Panc1 (cell line): ENCODE measurements around the gene TRIO. TPM values are rescaled to one million over a fixed set of nuclear protein-coding genes. Genes with fewer than 3 reads are reported as not detected.

Source experiments
- ATAC-seq: fragments of 200-7000 bp; cut with Tn5 transposase; 2 replicates; pipeline ENCODE4 v1.9.1; 2020; ENCODE audit warnings: mild to moderate bottlenecking, moderate library complexity
- BruUV-seq: library from RNA; stranded (reverse); fragments of 400-500 nt; replicated peaks from 2 replicates; lab custom pipeline; 2021; lab: Mats Ljungman, UMichigan
- CTCF ChIA-PET: fragments of 300-600 bp; sonication (Branson Sonifier 250); formaldehyde crosslinking; loops from one replicate; lab custom pipeline; 2022; ENCODE audit warnings: antibody characterized with exemption; lab: Charles Lee
- POLR2A ChIA-PET: fragments of 300-600 bp; sonication (Branson Sonifier 250); formaldehyde crosslinking; loops from one replicate; lab custom pipeline; 2022; ENCODE audit warnings: antibody characterized with exemption; lab: Charles Lee
- DNase-seq: peaks from one replicate; pipeline ENCODE4 v3.0.0-alpha.2; 2010; ENCODE audit warnings: low read depth, low spot score
- H3K27ac ChIP-seq: 2 replicates; pipeline ENCODE4 v1.5.1; 2011; ENCODE audit warnings: mild to moderate bottlenecking, low read length, inconsistent platforms
- H3K27me3 ChIP-seq: fragments of 200-500 bp; sonication (Bioruptor generic); 2 replicates; pipeline ENCODE4 v1.6.0; 2014; ENCODE audit warnings: low read length, inconsistent platforms; ENCODE audit not compliant: control insufficient read depth, insufficient read depth
- H3K36me3 ChIP-seq: fragments of 200-500 bp; sonication (Bioruptor generic); 2 replicates; pipeline ENCODE4 v1.5.1; 2014; ENCODE audit warnings: inconsistent platforms, mild to moderate bottlenecking, low read length, moderate library complexity; ENCODE audit not compliant: control insufficient read depth, insufficient read depth
- H3K4me1 ChIP-seq: 2 replicates; pipeline ENCODE4 v1.5.1; 2011; ENCODE audit warnings: inconsistent platforms, mild to moderate bottlenecking, low read length, moderate library complexity; ENCODE audit not compliant: control insufficient read depth, insufficient read depth
- H3K4me3 ChIP-seq, 2 experiments: 2 replicates each; pipeline ENCODE4 v1.5.1; 2011 to 2012; ENCODE audit warnings: low read depth in 2 of 2, low read length in 2 of 2, mild to moderate bottlenecking in 2 of 2, inconsistent platforms in 1 of 2, moderate library complexity in 1 of 2
- H3K9me3 ChIP-seq: fragments of 200-500 bp; sonication (Bioruptor generic); 2 replicates; pipeline ENCODE4 v1.5.1; 2014; ENCODE audit warnings: low read depth, mild to moderate bottlenecking, inconsistent platforms, low read length, moderate library complexity; ENCODE audit not compliant: control insufficient read depth, insufficient read depth
- CTCF ChIP-seq: fragments of 450-650 bp; IDR thresholded peaks from 2 replicates; pipeline ENCODE4 v1.5.1; 2017; ENCODE audit warnings: mild to moderate bottlenecking
- POLR2AphosphoS5 ChIP-seq: IDR thresholded peaks from 2 replicates; pipeline ENCODE4 v1.6.1; 2012; ENCODE audit warnings: mild to moderate bottlenecking, low read depth, low read length, moderate library complexity
- REST ChIP-seq, 2 experiments: IDR thresholded peaks; 2 replicates each; pipeline ENCODE4 v1.6.1; 2011 to 2012; ENCODE audit warnings: low read depth in 2 of 2, control low read depth in 1 of 2, low read length in 1 of 2, mild to moderate bottlenecking in 1 of 2, moderate library complexity in 1 of 2; ENCODE audit not compliant: insufficient read depth in 1 of 2
- SIN3A ChIP-seq: IDR thresholded peaks from 2 replicates; pipeline ENCODE4 v1.6.1; 2012; ENCODE audit warnings: low read depth, mild to moderate bottlenecking, low read length, moderate library complexity, borderline replicate concordance; ENCODE audit not compliant: insufficient read depth
- TCF7L2 ChIP-seq: IDR thresholded peaks from 2 replicates; pipeline ENCODE4 v1.6.1; 2011; ENCODE audit warnings: mild to moderate bottlenecking, low read depth, low read length, inconsistent platforms
- in situ Hi-C: cut with HindIII; loops from 2 replicates; pipeline ENCODE4 v1.10.0; 2016; ENCODE audit warnings: low sequenced_read_pairs, low pct_unique_long_range_greater_than_20kb
- intact Hi-C: fragments of 100-400 bp; cut with micrococcal nuclease; formaldehyde crosslinking; loops from one replicate; pipeline ENCODE4 v1.10.0; 2022; ENCODE audit not compliant: unreplicated experiment
- total RNA-seq: library from RNA; stranded (reverse); gene quantifications from one replicate; pipeline ENCODE4 v1.2.1, GENCODE V29; 2021; ENCODE audit not compliant: unreplicated experiment

The TRIO gene
- total RNA-seq, 1 experiment from 2014 or later: 349 TPM

GRCh38 chr5:14309199-14309598 is 166.1 kb downstream of the TRIO start:
- no peak for DNase-seq
- Histone ChIP-seq H3K4me3 (no peak overlapping the region), H3K9me3 (no peaks in the 10 kb centered on the region), H3K36me3 (peaks cover 46% of the 10 kb centered on the region), H3K27ac (no peak overlapping the region), H3K4me1 (peaks cover 32% of the 10 kb centered on the region), H3K27me3 (no peaks in the 10 kb centered on the region)
- CTCF ChIA-PET: no interaction called here
- POLR2A ChIA-PET: no interaction called here
- intact Hi-C loops (no loop called here), in situ Hi-C loops (no loop called here)
- no peak for TF ChIP-seq TCF7L2
- no peak for TF ChIP-seq POLR2AphosphoS5
- TF ChIP-seq REST (IDR thresholded peaks at IDR 0.05; ENCODE audit: insufficient read depth in 1 of 2, low read depth in 2 of 2, low read length in 1 of 2): no peak
- TF ChIP-seq CTCF: no peak
- no peak for ATAC-seq
- BruUV-seq: no TSS peak

GRCh38 chr5:14309878-14310531 is 166.9 kb downstream of the TRIO start:
- BruUV-seq: no TSS peak

More at GRCh38 chr5:14309878-14310531, 166.9 kb downstream of the TRIO start:
- ChIA-PET POLR2A (no interaction called here), CTCF (no interaction called here)
- DNase-seq (no peak), ATAC-seq (no peak)
- peaks cover 51% of the 10 kb centered on the region for H3K36me3 ChIP-seq
- no peak overlapping the region for H3K4me3 ChIP-seq
- peaks cover 30% of the 10 kb centered on the region for H3K4me1 ChIP-seq
- intact Hi-C loops: no loop called here
- no peaks in the 10 kb centered on the region for H3K9me3 ChIP-seq
- no peak overlapping the region for H3K27ac ChIP-seq
- in situ Hi-C loops: no loop called here
- TF ChIP-seq TCF7L2 (no peak), POLR2AphosphoS5 (no peak), REST (IDR thresholded peaks at IDR 0.05; ENCODE audit: insufficient read depth in 1 of 2, low read depth in 2 of 2, low read length in 1 of 2) (no peak), SIN3A (no peak), CTCF (no peak)
- H3K27me3 ChIP-seq: no peaks in the 10 kb centered on the region
